Breast epithelium (tissue), 4 donors: ENCODE measurements around the gene KLF7. TPM values are rescaled to one million over a fixed set of nuclear protein-coding genes. Genes with fewer than 3 reads are reported as not detected.

Experiments
- DNase-seq, 2 donors: peaks; one replicate each; pipeline ENCODE4 v3.0.0-alpha.2; 2019; ENCODE audit warnings: low spot score in 2 of 2
- H3K27ac ChIP-seq, 2 donors: fragments of 200-600 bp; sonication (generic) in 1 of 2; one replicate each; pipeline ENCODE4 v1.5.1; 2016 to 2019; ENCODE audit warnings: mild to moderate bottlenecking in 1 of 2
- H3K27me3 ChIP-seq, 2 donors: fragments of 200-600 bp; sonication (generic) in 1 of 2; one replicate each; pipeline versions ENCODE4 v1.5.1 to v1.6.0; 2017 to 2019; ENCODE audit warnings: control low read depth in 1 of 2, mild to moderate bottlenecking in 1 of 2
- H3K36me3 ChIP-seq: fragments of 200-600 bp; one replicate; pipeline ENCODE4 v1.5.1; 2019
- H3K4me1 ChIP-seq, 2 donors: fragments of 200-600 bp; sonication (generic); one replicate each; pipeline ENCODE4 v1.5.1; 2016 to 2019; ENCODE audit warnings: control low read depth in 1 of 2
- H3K4me3 ChIP-seq, 3 donors: fragments of 200-600 bp; sonication (generic); 1 replicate in 2 of 3; 2 replicates in 1 of 3; pipeline ENCODE4 v1.5.1; 2016 to 2019; ENCODE audit warnings: mild to moderate bottlenecking in 3 of 3, moderate library complexity in 2 of 3
- H3K9me3 ChIP-seq, 2 donors: fragments of 200-600 bp; sonication (generic) in 1 of 2; one replicate each; pipeline ENCODE4 v1.5.1; 2016 to 2019; ENCODE audit warnings: control low read depth in 1 of 2
- CTCF ChIP-seq, 3 donors: fragments of 450-650 bp; IDR thresholded peaks; one replicate each; pipeline ENCODE4 v1.5.1; 2016 to 2017; ENCODE audit warnings: antibody characterized with exemption in 3 of 3, mild to moderate bottlenecking in 3 of 3, moderate library complexity in 3 of 3
- POLR2A ChIP-seq: fragments of 450-650 bp; IDR thresholded peaks from one replicate; pipeline ENCODE4 v1.6.1; 2016; ENCODE audit warnings: antibody characterized with exemption, mild to moderate bottlenecking, moderate library complexity
- POLR2AphosphoS5 ChIP-seq, 3 donors: sonication (generic); formaldehyde crosslinking; IDR thresholded peaks; one replicate each; pipeline ENCODE4 v1.6.1; 2017; ENCODE audit warnings: antibody characterized with exemption in 3 of 3
- intact Hi-C: fragments of 100-400 bp; cut with DNase I; formaldehyde crosslinking; loops from one replicate; pipeline ENCODE4 v1.15.1; 2023; ENCODE audit warnings: low total_unique reads
- total RNA-seq, 3 donors: library from RNA; depleted of rRNA; stranded (reverse); fragments of >200 nt; gene quantifications; one replicate each; pipeline ENCODE4 v1.1.0, GENCODE V29; 2016

The KLF7 gene
- total RNA-seq, 3 donors from 2014 or later = 21.0 to 40.7 (median 37.3) TPM

GRCh38 chr2:207066166-207066565 lies 99.6 kb downstream of the KLF7 start:
- DNase-seq = no peak
- intact Hi-C loops = no loop called here
- no peaks in the 10 kb centered on the region for H3K36me3 ChIP-seq
- no peaks in the 10 kb centered on the region for H3K4me1 ChIP-seq
- H3K9me3 ChIP-seq = no peaks in the 10 kb centered on the region
- TF ChIP-seq POLR2AphosphoS5 (IDR thresholded peaks at IDR 0.05) (no peak), POLR2A (no peak), CTCF (IDR thresholded peaks at IDR 0.05) (no peak)
- no peak overlapping the region for H3K27ac ChIP-seq
- no peak overlapping the region for H3K4me3 ChIP-seq
- no peaks in the 10 kb centered on the region for H3K27me3 ChIP-seq

- Histone ChIP-seq H3K27me3 (no peaks in the 10 kb centered on the region), H3K4me1 (no peaks in the 10 kb centered on the region), H3K4me3 (no peak overlapping the region), H3K9me3 (no peaks in the 10 kb centered on the region), H3K27ac (no peak overlapping the region), H3K36me3 (no peaks in the 10 kb centered on the region)
- DNase-seq = no peak
- intact Hi-C loops = no loop called here
- TF ChIP-seq CTCF (IDR thresholded peaks at IDR 0.05) (no peak), POLR2AphosphoS5 (IDR thresholded peaks at IDR 0.05) (no peak), POLR2A (no peak)
These were observed 101.5 kb downstream of the KLF7 start for GRCh38 chr2:207064128-207064690.

GRCh38 chr2:207061181-207061580 lies 104.6 kb downstream of the KLF7 start:
- H3K9me3 ChIP-seq = no peaks in the 10 kb centered on the region
- H3K4me1 ChIP-seq = no peaks in the 10 kb centered on the region
- H3K36me3 ChIP-seq = no peaks in the 10 kb centered on the region
- no peak for DNase-seq
- no peak for TF ChIP-seq CTCF (IDR thresholded peaks at IDR 0.05)
- no peak for TF ChIP-seq POLR2AphosphoS5 (IDR thresholded peaks at IDR 0.05)
- TF ChIP-seq POLR2A = no peak
- H3K27me3 ChIP-seq = no peaks in the 10 kb centered on the region
- H3K27ac ChIP-seq = peak overlapping the region in 1 of 2 donors; percentile 63
- no peak overlapping the region for H3K4me3 ChIP-seq
- intact Hi-C loops = no loop called here

GRCh38 chr2:207055257-207055656 lies 110.5 kb downstream of the KLF7 start:
- no peaks in the 10 kb centered on the region for H3K27me3 ChIP-seq
- H3K9me3 ChIP-seq = no peaks in the 10 kb centered on the region
- no peak overlapping the region for H3K27ac ChIP-seq
- no peak overlapping the region for H3K4me3 ChIP-seq
- intact Hi-C loops = no loop called here
- DNase-seq = no peak
- TF ChIP-seq POLR2AphosphoS5 (IDR thresholded peaks at IDR 0.05) (no peak), CTCF (IDR thresholded peaks at IDR 0.05) (no peak), POLR2A (no peak)
- no peaks in the 10 kb centered on the region for H3K4me1 ChIP-seq
- H3K36me3 ChIP-seq = no peaks in the 10 kb centered on the region

- H3K9me3 ChIP-seq = no peaks in the 10 kb centered on the region
- no peaks in the 10 kb centered on the region for H3K36me3 ChIP-seq
- no peak for DNase-seq
- intact Hi-C loops = no loop called here
- H3K27ac ChIP-seq = no peak overlapping the region
- no peaks in the 10 kb centered on the region for H3K27me3 ChIP-seq
- no peaks in the 10 kb centered on the region for H3K4me1 ChIP-seq
- TF ChIP-seq POLR2A (no peak), POLR2AphosphoS5 (IDR thresholded peaks at IDR 0.05) (no peak), CTCF (IDR thresholded peaks at IDR 0.05) (no peak)
- no peak overlapping the region for H3K4me3 ChIP-seq
These were observed 111.2 kb downstream of the KLF7 start for GRCh38 chr2:207054521-207054920.
